ENCODE results near the gene CFAP91.
A peak's percentile ranks its signal among the peaks of the same experiment; 100 is the strongest.

CFAP91 gene

DNA sequence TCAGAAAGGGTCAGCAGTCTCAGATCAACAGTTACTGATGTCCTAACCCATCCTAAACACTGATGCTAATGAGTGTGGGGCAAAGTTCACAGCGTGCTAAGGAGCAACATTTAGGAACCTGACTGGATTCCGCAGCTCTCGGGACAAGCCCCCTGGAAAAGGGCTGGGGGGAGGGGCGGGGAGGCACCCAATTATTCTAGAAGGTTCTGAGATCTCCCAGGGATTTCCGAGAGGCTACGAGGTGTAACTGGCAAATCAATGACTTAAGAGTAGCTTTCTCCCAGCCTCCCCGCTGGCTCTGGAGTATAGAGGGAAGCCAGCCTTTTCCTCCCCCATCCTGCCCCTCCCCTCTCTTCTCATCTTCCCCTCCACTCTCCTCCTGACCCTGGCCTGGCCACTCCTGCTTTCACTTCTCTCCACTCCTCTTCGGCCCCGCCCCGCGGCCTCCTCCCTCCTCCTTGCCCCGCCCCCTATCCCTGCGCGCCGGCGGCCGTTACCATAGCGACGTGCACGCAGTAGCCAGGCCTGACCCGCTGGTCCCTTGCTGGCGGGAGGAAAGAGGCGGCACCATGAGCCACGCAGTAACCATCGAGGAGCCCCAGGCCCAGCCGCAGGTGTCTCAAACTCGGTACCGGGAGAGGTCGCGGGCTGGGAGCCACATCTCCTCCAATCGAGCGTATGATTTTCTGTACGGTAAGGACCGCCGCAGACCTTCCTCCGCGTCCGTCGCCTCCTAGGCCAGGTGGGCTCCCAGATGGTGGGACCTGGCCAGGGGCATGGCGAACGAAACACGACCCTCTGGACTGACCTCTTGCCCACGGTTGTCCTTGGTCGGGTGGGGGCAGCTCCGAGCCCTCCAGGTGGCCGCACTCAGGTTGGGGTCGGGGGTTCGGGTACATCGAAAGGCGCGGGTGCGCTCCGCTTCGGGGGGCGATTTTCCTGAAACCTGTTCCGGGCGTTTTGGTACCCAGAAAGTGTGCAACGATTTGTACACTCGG lies at the start of gene CFAP91:
Gene CFAP91 (plus strand): TSS at position 493 of the 998 bp plus-strand sequence. CDS start 77 bp downstream, at position 570.
- DNase-seq (ENCODE audit: low read depth), result peak; percentile 66

DNA sequence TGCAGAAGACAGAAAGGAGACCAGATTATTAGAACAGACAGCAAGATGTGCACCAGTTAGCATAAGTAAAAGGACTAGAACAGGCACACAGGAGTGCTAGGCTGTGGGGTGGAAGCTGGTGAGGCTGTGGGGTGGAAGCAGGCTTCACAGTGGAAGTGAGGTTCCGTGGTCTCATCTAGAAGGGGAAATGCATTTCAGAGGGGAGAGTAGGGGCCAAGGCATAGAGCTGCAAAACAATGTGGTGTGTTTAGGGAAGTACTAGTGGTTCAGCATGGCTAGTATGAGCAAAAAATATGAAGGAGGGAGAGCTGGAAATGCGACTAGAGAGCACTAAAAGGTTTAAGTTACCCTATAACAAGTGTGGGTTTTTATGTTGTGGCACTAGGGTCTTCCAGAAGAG lies 48.9 kb upstream of the CFAP91 start:
- DNase-seq (ENCODE audit: low read depth), result no peak

DNA sequence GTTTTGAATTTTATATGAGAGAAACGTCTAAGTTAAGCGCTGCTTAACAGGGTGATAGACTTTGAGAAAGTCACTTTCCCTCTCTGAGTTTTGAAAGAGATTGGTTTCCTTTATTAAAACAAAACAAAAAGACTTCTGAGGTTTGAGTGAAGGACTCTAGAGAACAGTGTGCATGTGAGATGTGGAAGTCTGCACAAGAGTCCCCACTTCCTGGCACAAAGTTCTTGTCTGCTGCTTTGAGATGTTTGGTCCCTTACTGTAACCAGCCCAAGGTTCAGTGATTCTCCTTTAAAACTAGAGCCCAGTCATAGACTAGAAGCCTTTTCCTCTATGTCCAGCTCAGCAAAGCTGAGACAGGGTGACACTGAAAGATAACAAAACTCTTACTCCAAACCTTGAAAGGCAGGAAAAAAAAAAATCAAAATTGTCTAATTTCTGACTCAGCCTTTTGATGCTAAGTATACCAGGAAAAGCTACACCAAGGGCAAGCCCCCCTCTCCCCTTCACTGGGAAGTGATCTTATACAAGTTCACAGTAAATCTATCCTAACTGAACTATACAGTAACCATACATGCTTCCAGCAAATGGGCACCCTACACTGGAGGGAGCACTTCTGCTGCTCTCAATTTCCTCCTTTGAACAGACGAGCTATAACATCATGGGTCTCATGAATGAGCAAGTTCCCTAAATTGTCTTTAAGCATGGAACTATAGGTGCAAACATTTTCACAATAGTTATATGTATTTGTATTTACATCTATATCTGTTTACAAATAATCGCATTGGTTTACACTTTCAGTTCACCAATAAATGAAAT lies 44.7 kb upstream of the CFAP91 start:
- no peak for DNase-seq (ENCODE audit: low read depth)

DNA sequence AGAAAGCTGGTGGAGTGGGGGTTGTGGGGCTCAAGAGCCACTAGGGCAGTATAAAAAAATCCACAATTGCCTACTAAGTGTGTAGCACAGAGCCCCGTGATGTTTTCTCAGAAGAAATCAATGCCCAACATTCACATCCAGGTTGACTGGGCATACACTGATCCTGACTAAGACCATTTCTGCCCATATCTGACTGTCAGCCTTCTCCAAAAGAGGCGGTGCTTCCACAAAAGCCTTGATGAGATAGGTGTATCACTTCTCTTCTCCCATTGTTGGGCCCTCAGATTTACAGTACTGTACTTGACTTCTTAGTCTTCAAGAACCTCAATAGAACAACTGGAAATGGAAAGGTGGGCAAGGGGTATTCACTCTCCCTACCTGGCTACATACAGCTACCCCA lies 43.8 kb upstream of the CFAP91 start:
- DNase-seq (ENCODE audit: low read depth), result no peak

DNA sequence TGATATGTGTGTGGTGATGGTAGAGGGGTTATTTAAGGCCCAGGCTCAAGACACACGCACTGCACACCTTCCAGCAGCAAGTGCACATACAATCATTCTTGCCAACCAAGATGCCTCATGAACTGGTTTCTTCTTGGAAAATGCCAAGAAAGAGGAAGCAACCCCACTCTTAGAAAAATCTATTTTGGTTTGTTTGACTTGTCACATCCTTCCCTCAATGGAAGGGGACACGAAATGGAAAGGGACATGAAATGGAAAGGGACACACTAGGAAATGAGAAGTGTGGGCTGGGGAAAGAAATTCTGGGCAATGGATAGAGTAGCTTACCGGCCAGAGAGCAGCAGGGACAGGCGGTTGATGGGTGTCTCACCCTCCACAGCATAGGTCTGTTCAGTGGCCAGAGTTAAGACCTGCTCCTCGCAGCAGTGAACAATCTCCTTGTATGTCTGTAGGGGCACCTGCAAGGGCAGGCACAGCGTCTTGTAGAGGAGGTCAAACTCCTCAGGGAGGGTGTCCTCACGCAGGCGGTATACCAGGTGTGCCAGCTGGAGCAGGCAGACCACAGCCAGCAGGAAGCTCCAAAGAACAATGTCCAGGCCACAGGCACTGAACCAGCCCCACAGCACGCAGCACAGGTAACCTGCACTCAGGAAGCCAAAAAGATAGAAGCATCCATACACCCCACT lies 43.1 kb upstream of the CFAP91 start:
- no peak for DNase-seq (ENCODE audit: low read depth)

DNA sequence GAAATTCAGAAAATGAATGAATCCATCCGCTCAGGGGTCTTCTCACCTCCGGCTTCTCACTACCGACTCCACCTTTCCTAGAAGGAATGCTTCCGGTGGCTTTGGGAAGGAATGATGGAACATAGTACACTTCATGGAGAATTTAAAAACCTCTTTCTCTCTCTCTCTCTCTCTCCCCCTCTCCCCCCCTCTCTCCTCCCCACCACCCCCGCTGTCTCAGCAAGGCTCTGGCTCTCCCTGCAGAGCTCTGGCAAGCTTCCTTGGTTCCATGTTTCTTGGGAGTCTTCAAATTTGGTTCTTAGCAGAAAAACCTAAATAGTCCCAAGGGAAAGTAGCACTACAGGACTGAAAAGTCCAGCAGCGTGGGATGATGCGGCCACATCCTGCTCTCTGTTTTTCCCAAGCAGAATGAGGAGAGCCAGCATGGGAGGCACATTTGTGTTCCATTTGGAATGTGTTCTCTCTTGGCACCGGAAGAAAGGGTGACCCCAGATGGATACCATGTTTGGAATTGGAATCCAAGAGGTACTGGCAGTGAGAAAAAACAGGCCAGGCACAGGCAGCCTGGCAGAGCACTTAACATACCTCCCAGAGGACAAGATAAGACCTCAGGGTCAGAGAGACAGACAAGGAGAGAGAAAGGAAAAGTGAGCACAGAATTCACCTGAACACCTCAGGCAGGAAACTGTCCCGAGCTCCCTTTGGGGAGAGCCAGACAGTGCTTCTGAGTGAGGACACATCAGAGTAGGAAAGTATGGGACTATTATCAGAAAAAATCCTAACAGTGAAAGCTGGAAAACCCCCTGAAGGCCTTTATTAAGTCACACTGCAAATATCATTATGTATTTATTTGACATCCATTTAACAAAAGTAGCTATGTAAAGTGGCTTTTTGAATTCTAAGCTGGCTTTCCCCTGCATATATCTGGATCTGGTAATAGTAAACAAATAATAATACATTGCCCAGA lies 42.1 kb upstream of the CFAP91 start, which contains the start of gene POPDC2:
Gene POPDC2 (minus strand): TSS at position 116 of the 967 bp plus-strand sequence. CDS start 166 bp downstream, outside the sequence.
- no peak for DNase-seq (ENCODE audit: low read depth)

DNA sequence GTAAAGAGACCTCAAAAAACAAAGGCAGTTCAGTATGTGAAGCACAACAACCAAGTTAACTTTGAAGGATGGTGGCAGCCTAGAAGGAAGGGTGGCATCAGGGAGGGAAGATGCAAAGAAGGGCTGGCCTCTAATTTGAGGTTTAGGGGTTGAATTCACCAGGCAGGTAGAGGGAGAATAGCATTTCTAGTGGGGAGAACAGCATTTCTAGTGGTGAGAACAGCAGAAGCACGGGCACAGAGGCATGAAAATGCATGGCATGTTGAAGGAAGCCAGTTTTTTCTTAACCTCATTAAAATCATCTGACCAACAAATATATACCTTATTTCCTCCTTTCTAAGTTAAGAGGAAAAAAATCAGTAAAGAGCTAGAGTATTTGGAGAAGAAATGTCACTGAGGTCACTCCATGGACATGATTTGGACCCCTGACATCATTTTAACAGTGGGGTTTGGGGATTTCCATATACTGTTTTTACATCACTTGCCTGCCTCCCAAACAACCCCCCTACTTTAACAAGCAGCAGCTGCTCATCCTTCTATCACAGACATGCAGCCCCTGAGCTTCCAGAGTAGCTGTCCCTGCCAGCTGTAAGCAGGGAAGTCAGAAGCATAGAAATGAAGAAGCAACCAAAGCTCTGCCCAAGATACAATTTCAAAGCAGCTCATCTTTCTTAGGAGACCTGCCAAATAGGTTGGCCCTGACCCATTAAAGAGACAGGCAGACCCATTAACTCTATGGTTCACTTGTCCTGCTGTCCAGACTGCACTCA lies 40.0 kb upstream of the CFAP91 start:
- DNase-seq (ENCODE audit: low read depth), result no peak

DNA sequence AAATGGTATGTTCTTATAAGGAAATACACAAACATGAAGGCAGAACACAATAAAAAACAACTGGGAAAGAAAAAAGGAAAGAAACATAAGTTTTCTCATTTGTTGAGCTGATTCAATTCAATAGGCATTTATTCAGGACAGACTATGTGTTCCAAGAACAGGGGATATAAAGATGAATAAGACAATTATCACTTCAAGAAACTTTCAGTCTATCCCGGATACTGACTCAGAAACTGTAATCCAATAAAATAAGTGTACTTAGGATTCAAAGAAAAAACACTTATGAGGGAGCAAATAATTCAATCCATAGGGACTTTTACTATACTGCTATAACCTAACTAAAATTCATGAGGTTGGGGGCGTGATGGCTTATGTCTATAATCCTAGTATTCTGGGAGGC lies 38.9 kb upstream of the CFAP91 start:
- no peak for DNase-seq (ENCODE audit: low read depth)

DNA sequence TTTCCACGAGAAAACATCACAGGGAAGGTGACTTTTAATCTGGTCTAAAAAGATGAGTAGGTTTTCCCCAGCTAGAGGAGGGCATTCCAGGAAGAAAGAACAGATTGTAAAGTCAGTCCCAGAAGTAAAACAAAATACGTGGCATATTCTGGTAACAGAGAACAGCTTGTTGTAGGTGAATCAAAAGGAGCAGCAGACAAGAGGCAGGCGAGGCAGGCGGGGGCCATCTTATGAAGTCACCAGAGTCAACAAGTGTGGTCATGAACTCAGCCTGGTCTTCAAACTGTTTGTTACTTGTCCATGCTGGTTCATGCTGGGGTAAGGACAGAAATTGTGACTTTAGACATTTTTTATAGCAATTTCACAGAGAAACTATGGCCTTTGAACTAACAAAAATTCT lies 38.5 kb upstream of the CFAP91 start:
- no peak for DNase-seq (ENCODE audit: low read depth)

DNA sequence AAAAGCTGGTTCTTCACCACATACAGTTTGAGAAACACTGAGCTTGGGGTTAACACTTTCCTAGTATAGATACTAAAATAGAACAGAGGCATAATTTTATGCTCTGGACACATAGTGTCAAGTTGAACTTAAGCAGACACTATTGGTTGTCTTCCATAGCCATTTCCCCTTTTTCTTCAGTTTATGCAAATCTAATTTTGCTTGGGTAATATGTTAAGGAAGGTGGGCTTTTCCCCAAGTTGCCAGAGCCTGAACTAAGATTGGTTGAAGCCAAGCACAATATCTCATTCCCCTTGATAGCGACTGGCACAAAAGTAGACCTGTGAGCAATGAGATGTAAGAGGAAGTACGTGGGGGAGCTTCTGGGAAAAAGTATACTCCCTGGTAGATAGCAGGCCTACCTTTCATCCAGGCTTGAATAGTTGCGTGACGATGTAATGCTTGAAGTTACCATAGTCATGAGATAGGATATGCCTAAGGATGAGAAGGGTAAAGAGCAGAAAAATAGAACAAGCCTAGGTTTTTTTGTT lies 37.9 kb upstream of the CFAP91 start:
- DNase-seq (ENCODE audit: low read depth), result no peak

DNA sequence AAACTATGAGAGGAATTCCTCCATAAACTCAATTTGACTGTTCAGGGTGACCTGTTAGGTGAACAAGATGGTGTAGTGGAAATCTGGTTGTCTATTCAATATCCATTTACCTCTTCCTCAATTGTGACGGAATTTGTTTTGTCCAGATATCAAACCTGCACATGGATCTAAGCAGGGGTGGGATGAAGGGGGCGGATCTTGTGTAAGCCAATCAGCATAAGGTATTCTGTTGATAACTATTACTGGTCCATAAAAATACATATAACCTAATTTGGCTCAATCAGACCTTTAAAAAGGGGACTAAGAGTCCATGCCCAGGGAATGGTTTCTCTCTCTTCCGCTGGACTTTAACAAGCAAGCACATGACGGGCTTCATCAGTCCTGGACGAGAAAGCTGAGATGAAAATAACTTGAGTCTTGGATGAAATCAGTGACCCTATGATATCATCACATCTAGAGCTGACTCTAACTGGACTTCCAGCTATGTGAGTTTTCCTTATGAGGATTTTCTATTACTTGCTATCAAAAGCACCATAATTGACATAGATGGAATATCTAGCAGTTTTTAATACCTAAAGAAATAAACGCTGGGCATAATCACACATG lies 36.8 kb upstream of the CFAP91 start:
- no peak for DNase-seq (ENCODE audit: low read depth)

DNA sequence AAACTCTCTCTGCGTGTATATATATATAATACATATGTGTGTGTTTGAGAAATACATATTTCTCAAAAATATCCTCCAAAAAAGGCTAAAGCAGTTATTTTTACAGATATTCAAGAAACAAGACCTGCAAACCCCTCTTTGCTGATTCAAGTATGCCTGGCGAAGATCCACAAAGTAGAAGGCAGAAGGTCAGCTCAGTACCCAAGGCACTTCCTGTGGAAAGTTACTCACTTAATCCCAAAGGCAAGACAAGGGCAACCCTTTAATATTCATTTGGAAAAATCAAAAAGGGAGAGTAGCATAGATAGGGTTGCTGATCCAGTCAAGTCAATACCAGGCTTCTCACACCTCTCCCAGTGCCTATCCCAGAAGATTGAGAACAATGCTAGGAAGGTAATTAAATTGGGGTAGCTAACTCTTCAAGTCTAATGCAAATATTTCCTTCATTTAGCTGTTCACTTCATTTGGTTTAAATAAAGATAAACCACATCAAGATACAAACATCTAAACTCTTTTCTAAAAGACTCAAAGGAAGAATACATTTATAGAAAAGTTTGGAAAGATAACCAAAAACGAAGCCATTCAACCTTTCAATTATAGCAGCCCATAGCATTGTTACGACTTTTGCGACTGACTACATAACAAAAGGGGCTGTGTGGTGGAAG lies 32.8 kb upstream of the CFAP91 start:
- no peak for DNase-seq (ENCODE audit: low read depth)

DNA sequence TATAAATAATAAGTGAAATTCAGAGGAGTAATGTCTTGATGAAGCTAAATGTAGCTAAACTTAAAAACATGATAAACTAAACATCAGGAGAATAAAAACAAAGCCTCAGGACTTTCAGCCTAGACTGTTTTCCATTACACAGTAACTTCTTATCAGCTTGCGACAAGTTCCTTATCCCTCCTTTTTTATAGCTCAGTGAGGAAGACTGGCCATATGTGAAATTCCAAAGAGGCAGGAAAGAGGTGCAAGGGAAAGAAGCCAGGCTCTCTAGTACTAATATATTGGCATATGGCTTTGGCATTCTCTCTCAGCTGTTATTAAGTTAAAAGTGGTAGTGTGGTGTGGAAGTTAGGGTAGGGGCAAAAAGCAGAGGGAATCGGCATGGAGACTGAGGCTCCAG lies 30.0 kb upstream of the CFAP91 start:
- DNase-seq (ENCODE audit: low read depth), result no peak

DNA sequence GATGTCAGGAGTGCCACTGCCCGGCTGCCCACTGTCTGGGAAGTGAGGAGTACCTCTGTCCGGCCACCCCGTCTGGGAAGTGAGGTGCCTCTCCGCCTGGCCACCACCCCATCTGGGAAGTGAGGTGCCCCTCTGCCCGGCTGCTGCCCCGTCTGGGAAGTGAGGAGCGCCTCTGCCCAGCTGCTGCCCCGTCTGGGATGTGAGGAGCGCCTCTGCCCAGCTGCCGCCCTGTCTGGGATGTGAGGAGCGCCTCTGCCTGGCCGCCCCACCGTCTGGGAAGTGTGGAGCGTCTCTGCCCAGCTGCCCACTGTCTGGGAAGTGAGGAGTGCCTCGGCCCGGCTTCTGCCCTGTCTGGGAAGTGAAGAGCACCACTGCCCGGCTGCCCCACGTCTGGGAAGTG lies 28.9 kb upstream of the CFAP91 start:
- no peak for DNase-seq (ENCODE audit: low read depth)

DNA sequence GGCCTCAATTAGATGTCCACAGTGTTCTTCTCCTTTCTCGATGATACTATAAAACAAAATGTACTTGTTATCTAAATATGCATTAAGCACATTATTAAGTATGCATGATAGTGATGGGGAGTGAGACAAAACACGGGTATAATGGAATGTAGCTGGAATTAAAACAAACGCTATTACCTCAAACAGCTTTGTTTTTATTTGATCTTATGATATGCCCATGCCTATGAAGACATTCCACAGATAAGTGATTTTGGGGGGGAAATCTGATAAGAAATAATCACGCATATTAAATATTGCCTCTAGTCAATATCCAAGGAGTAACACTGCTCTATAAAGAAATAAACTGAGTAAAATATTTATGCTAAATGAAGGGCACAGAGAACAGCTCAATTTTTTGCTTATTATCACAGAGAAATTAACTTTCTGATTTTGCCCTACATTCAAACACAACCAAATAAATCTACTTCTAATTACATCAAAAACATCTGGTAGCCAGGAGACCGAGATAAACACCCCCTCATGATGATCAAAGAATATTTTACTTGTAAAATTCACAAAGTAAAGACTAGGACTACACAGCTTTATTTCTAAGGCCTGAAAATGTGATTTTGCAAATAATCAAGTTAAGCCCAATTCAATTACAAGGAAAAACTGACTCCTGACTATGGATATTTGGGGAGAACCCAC lies 27.5 kb upstream of the CFAP91 start:
- no peak for DNase-seq (ENCODE audit: low read depth)

DNA sequence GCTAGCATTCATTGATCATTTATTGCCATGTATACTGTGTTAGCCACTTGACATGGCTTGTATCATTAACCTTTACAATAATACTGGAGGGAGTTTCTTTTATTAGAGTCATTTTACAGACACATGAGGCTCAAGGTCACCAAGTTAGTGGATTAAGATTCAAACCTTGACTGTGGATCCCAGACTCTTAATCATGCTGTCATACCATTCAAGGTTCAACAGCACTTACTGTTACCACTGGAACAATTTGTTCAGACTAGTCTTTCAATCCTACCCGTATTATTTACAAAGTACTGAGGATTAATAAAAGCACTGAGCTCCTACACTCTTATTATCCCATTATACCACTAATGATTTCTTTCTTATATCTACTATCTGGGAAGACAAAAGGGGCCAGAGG lies 26.8 kb upstream of the CFAP91 start:
- no peak for DNase-seq (ENCODE audit: low read depth)

DNA sequence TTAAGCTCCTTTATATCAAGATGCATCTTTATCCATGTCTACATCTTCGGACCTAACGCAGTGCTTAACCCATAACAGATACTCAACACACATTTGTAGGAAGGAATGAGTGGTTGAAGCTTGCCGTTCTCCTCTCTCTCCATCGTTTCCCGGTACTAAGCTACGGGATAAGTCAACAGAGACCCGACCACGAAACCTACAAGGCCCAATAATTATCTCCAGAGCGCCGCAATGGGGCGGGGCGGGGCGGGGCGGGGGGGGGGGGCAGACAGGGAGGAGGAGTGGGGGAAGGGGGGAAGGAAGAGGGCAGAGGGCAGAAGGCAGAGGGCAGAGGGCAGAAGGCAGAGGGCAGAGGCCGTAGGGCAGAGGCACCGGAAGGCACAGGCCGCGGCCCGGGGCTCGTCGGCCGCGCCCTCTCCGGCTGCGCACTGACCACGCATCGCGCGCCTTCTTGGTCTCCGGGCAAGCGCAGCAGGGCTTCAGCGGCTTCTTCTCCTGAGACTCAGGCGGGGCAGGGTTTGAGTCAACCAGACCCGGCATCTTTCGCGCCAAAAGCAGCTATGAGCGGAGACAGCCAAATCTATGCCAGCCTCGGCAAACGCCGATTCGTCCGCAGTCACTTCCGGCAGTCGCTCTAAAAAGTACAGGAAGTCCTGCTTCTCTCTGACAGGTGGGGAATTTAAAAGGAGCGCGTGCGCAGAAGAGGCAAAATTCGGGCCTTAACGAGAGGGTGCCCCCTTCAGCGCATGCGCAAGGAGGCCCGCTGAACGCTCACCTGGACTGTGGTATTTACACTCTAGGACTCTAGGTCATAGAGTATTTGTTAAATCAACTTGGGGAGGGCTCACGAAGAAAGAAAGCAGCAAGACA lies 25.8 kb upstream of the CFAP91 start, which contains the start of gene COX17:
Gene COX17 (minus strand): TSS at position 636 of the 870 bp plus-strand sequence. CDS start 96 bp downstream, at position 540.
- DNase-seq (ENCODE audit: low read depth), result peak; percentile 92

All from activated gamma-delta T cell treated with anti-CD3 and anti-CD28 coated beads, Interleukin-2, amount 50 U/mL, for 16 hours (primary cell).